Measurements from ENCODE around the gene GUCA2B. TPM values are rescaled to one million over a fixed set of nuclear protein-coding genes. Genes with fewer than 3 reads are reported as not detected.

Gene GUCA2B
- total and polyA plus RNA-seq, 7 donors: 0.06 TPM; not detected in 6

GRCh38 chr1:42139444-42139843, 13.8 kb upstream of the GUCA2B start:
- Histone ChIP-seq H3K27ac (no peak overlapping the region), H3K9me3 (no peaks in the 10 kb centered on the region), H3K27me3 (ENCODE audit: insufficient read depth in 3 of 3, low read length in 2 of 3) (peaks cover 3 to 24% (median 4%) of the 10 kb centered on the region in 3 donors), H3K4me3 (no peak overlapping the region), H3K4me1 (no peaks in the 10 kb centered on the region), H3K36me3 (ENCODE audit: insufficient read depth in 1 of 2, low read depth in 1 of 2) (no peaks in the 10 kb centered on the region)
- 87 to 90% (median 88%) methylated on average over 3 of the region's 3 CpGs for WGBS, 3 donors
- TF ChIP-seq CTCF (IDR thresholded peaks at IDR 0.05): no peak
- no peak for ATAC-seq
- intact Hi-C loops (cut with DNase I): no loop called here
- no peak for DNase-seq

DNA sequence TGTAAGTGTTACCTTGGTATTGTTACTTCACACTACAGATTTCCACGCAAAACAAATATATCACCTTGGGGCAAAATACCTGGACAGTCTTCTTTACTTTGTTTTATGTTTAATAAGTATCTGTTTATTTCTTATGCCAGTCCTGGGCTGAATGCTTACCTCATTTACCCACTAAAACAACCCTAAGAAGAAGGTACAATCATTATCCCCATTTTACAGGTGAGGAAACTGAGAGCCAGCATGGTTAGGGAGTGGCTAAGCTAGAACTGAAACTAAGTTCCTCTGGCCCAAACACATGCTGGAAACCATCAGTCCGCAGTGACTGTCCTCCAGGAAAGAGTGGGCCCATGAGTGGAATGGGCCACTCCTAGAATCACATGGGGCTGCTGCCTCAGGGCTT, 13.0 kb upstream of the GUCA2B start:
- peaks cover 3 to 32% (median 7%) of the 10 kb centered on the region in 3 donors for H3K27me3 ChIP-seq (ENCODE audit: insufficient read depth in 3 of 3, low read length in 2 of 3)
- intact Hi-C loops (cut with DNase I): loop anchor here (10.0 kb wide), 2 partner anchors 935 to 1175 kb away; no protein-coding TSS in a partner anchor

GRCh38 chr1:42141978-42142377, 11.2 kb upstream of the GUCA2B start:
- H3K27ac ChIP-seq: no peak overlapping the region
- no peaks in the 10 kb centered on the region for H3K4me1 ChIP-seq
- intact Hi-C loops (cut with DNase I): loop anchor here (10.0 kb wide), 2 partner anchors 933 to 1173 kb away; no protein-coding TSS in a partner anchor
- no peaks in the 10 kb centered on the region for H3K36me3 ChIP-seq (ENCODE audit: insufficient read depth in 1 of 2, low read depth in 1 of 2)
- no peak for TF ChIP-seq CTCF (IDR thresholded peaks at IDR 0.05)
- no peaks in the 10 kb centered on the region for H3K9me3 ChIP-seq
- peaks cover 3 to 47% (median 13%) of the 10 kb centered on the region in 3 donors for H3K27me3 ChIP-seq (ENCODE audit: insufficient read depth in 3 of 3, low read length in 2 of 3)
- H3K4me3 ChIP-seq: no peak overlapping the region
- 72 to 80% (median 73%) methylated on average over 5 of the region's 5 CpGs for WGBS, 3 donors
- ATAC-seq: no peak
- no peak for DNase-seq

More for the DNA sequence above, 13.0 kb upstream of the GUCA2B start:
- TF ChIP-seq CTCF (IDR thresholded peaks at IDR 0.05): no peak
- no peak for DNase-seq
- no peaks in the 10 kb centered on the region for H3K36me3 ChIP-seq (ENCODE audit: insufficient read depth in 1 of 2, low read depth in 1 of 2)
- H3K9me3 ChIP-seq: no peaks in the 10 kb centered on the region
- WGBS, 3 donors: 88 to 95% (median 91%) methylated on average over 2 of the region's 2 CpGs
- no peaks in the 10 kb centered on the region for H3K4me1 ChIP-seq
- H3K27ac ChIP-seq: no peak overlapping the region
- ATAC-seq: no peak
- no peak overlapping the region for H3K4me3 ChIP-seq

- WGBS, 3 donors: 22 to 26% (median 24%) methylated on average over 4 of the region's 4 CpGs
- DNase-seq (no peak), ATAC-seq (no peak)
- no peaks in the 10 kb centered on the region for H3K4me1 ChIP-seq
- intact Hi-C loops (cut with DNase I): loop anchor here (10.0 kb wide), 2 partner anchors 932 to 1172 kb away; no protein-coding TSS in a partner anchor
- TF ChIP-seq CTCF (IDR thresholded peaks at IDR 0.05): no peak
- no peaks in the 10 kb centered on the region for H3K9me3 ChIP-seq
- H3K4me3 ChIP-seq: no peak overlapping the region
- peaks cover 3 to 55% (median 16%) of the 10 kb centered on the region in 3 donors for H3K27me3 ChIP-seq (ENCODE audit: insufficient read depth in 3 of 3, low read length in 2 of 3)
- H3K27ac ChIP-seq: no peak overlapping the region
- H3K36me3 ChIP-seq (ENCODE audit: insufficient read depth in 1 of 2, low read depth in 1 of 2): no peaks in the 10 kb centered on the region
These were observed 10.1 kb upstream of the GUCA2B start for GRCh38 chr1:42142894-42143675.
